K562 (cell line): ENCODE results near the gene LCLAT1. TPM values are rescaled to one million over a fixed set of nuclear protein-coding genes. Genes with fewer than 3 reads are reported as not detected.

ENCODE experiments used
- ATAC-seq: fragments of 200-7000 bp; cut with Tn5 transposase; 3 replicates; pipeline ENCODE4 v1.9.1; 2020; ENCODE audit warnings: moderate library complexity
- BruUV-seq: library from RNA; stranded (reverse); fragments of 400-500 nt; replicated peaks from 2 replicates; lab custom pipeline; 2021; lab: Mats Ljungman, UMichigan
- CTCF ChIA-PET: fragments of 300-600 bp; formaldehyde crosslinking; extraction: SDS; loops from one replicate; lab custom pipeline; 2021; ENCODE audit warnings: low intra/inter-chr PET ratio; lab: Yijun Ruan, JAX
- POLR2A ChIA-PET: fragments of 300-600, 350-650 bp; sonication (Branson Sonifier 250); formaldehyde crosslinking; extraction: SDS; loops from one replicate; lab custom pipeline; 2021; ENCODE audit warnings: antibody characterized with exemption, inconsistent platforms; lab: Yijun Ruan, JAX
- DNase-seq, 4 experiments: peaks; one replicate each; pipeline versions ENCODE4 v3.0.0 to v3.0.0-alpha.2; 2011 to 2018; ENCODE audit warnings: low spot score in 3 of 4, mixed read lengths in 3 of 4; ENCODE audit errors: extremely low read depth in 1 of 4
- FAIRE-seq: peaks from 2 replicates; lab custom pipeline; 2011; peaks lifted over from hg19 to GRCh38; lab: Jason Lieb, UNC
- H2AFZ ChIP-seq: 2 replicates; pipeline ENCODE4 v1.6.0; 2011; ENCODE audit warnings: low read depth, low read length, control low read depth, inconsistent platforms
- H3K27ac ChIP-seq: fragments of 200-600 bp; 3 replicates; pipeline ENCODE4 v1.8.0; 2011; ENCODE audit warnings: low read depth, mild to moderate bottlenecking, control low read depth, inconsistent platforms, low read length, moderate library complexity, mixed read lengths; ENCODE audit errors: extremely low read depth
- H3K27me3 ChIP-seq, 2 experiments: fragments of 300-600 bp in 1 of 2; 2 replicates in 1 of 2; 3 replicates in 1 of 2; pipeline versions ENCODE4 v1.6.0 to v1.8.0; 2011; ENCODE audit warnings: inconsistent platforms in 2 of 2, low read length in 2 of 2, mild to moderate bottlenecking in 1 of 2, mixed read lengths in 1 of 2, moderate library complexity in 1 of 2; ENCODE audit not compliant: control insufficient read depth in 2 of 2, insufficient read depth in 2 of 2
- H3K36me3 ChIP-seq: fragments of 300-600 bp; 3 replicates; pipeline ENCODE4 v1.8.0; 2011; ENCODE audit warnings: mild to moderate bottlenecking, low read length, inconsistent platforms; ENCODE audit not compliant: control insufficient read depth, insufficient read depth
- H3K4me1 ChIP-seq, 2 experiments: fragments of 200-600 bp in 1 of 2; replicated peaks in 1 of 2; 2 replicates in 1 of 2; 3 replicates in 1 of 2; pipeline versions ENCODE4 v1.5.1 to v1.8.0; 2011; ENCODE audit warnings: inconsistent platforms in 2 of 2, low read length in 2 of 2, mild to moderate bottlenecking in 1 of 2, mixed read lengths in 1 of 2, moderate library complexity in 1 of 2; ENCODE audit not compliant: control insufficient read depth in 2 of 2, insufficient read depth in 2 of 2
- H3K4me2 ChIP-seq: 2 replicates; pipeline ENCODE4 v1.6.1; 2011; ENCODE audit warnings: low read length, control low read depth, inconsistent platforms, mixed read lengths; ENCODE audit not compliant: insufficient read depth
- H3K4me3 ChIP-seq: fragments of 200-600 bp; sonication (generic), shearing (Covaris generic); 2 replicates; pipeline ENCODE4 v1.5.1; 2016; ENCODE audit warnings: control low read depth, inconsistent platforms
- H3K79me2 ChIP-seq: fragments of 200-600 bp; 3 replicates; pipeline ENCODE4 v1.8.0; 2011; ENCODE audit warnings: low read length, inconsistent platforms; ENCODE audit not compliant: control insufficient read depth, insufficient read depth
- H3K9ac ChIP-seq, 2 experiments: 2 replicates each; pipeline versions ENCODE4 v1.6.0 to v1.6.1; 2011; ENCODE audit warnings: low read depth in 2 of 2, low read length in 2 of 2, control low read depth in 1 of 2, inconsistent platforms in 1 of 2, mild to moderate bottlenecking in 1 of 2, mixed read lengths in 1 of 2; ENCODE audit not compliant: insufficient read depth in 1 of 2
- H3K9me1 ChIP-seq: one replicate; pipeline ENCODE4 v1.6.0; 2011; ENCODE audit warnings: inconsistent platforms, mild to moderate bottlenecking, low read length, moderate library complexity; ENCODE audit not compliant: control insufficient read depth, insufficient read depth
- H3K9me3 ChIP-seq: replicated peaks from 2 replicates; pipeline ENCODE4 v1.5.1; 2011; ENCODE audit warnings: low read depth, low read length, inconsistent platforms; ENCODE audit not compliant: control insufficient read depth, insufficient read depth
- H4K20me1 ChIP-seq: replicated peaks from 2 replicates; pipeline ENCODE4 v1.6.1; 2011; ENCODE audit warnings: low read length, inconsistent platforms, mixed read lengths; ENCODE audit not compliant: control insufficient read depth, insufficient read depth
- BDP1 ChIP-seq: IDR thresholded peaks from 3 replicates; pipeline ENCODE4 v1.6.1; 2011; ENCODE audit not compliant: insufficient read length, insufficient read depth
- BMI1 ChIP-seq: fragments of 150-350 bp; IDR thresholded peaks from 2 replicates; pipeline ENCODE4 v1.6.1; 2014; ENCODE audit warnings: low read length
- CEBPZ ChIP-seq: fragments of 150-350 bp; IDR thresholded peaks from 2 replicates; pipeline ENCODE4 v1.6.1; 2014; ENCODE audit warnings: low read depth, mild to moderate bottlenecking, low read length, borderline replicate concordance
- DDX20 ChIP-seq: fragments of 450-650 bp; IDR thresholded peaks from 2 replicates; pipeline ENCODE4 v1.6.1; 2016; ENCODE audit warnings: missing genetic modification characterization, low read depth, mild to moderate bottlenecking, missing compliant biosample characterization, moderate library complexity
- ELK1 ChIP-seq: sonication (generic); formaldehyde crosslinking; IDR thresholded peaks from 2 replicates; pipeline ENCODE4 v1.8.1; 2022; ENCODE audit warnings: missing genetic modification reagents
- HDAC6 ChIP-seq: IDR thresholded peaks from 2 replicates; pipeline ENCODE4 v1.6.1; 2012; ENCODE audit warnings: low read depth, mild to moderate bottlenecking, control low read depth, inconsistent platforms, low read length, moderate library complexity
- MBD2 ChIP-seq: sonication (generic); IDR thresholded peaks from 2 replicates; pipeline ENCODE4 v1.6.1; 2016; ENCODE audit warnings: low read depth, borderline replicate concordance
- MED1 ChIP-seq: sonication (generic); formaldehyde crosslinking; IDR thresholded peaks from 2 replicates; pipeline ENCODE4 v1.8.1; 2023; ENCODE audit warnings: missing genetic modification reagents, borderline replicate concordance
- OTX1 ChIP-seq: fragments of 450-650 bp; formaldehyde crosslinking; IDR thresholded peaks from 2 replicates; pipeline ENCODE4 v1.4.0; 2022; ENCODE audit warnings: mild to moderate bottlenecking
- TCF7L2 ChIP-seq: fragments of 150-350 bp; IDR thresholded peaks from 2 replicates; pipeline ENCODE4 v1.6.1; 2016; ENCODE audit warnings: low read depth, mild to moderate bottlenecking, low read length, moderate library complexity
- ZNF175 ChIP-seq: fragments of 200-800 bp; sonication (Bioruptor generic); IDR thresholded peaks from 2 replicates; pipeline ENCODE4 v1.6.1; 2016; ENCODE audit warnings: low read depth, mild to moderate bottlenecking, missing genetic modification characterization, missing compliant biosample characterization
- in situ Hi-C: fragments of 300-500 bp; cut with MboI; formaldehyde crosslinking; loops from 4 replicates; pipeline ENCODE4 v1.15.0; 2018; ENCODE audit warnings: inconsistent platforms, mixed read lengths
- intact Hi-C: fragments of 100-400 bp; cut with micrococcal nuclease; formaldehyde crosslinking; loops from 2 replicates; pipeline ENCODE4 v1.14.2; 2022
- polyA plus RNA-seq, 8 experiments: library from polyadenylated mRNA; depleted of rRNA in 4 of 8; stranded (reverse) in 5 of 8; unstranded in 3 of 8; fragments of >200 nt; fragmentation: Nextera tagmentation in 2 of 8; fragmentation: Illumina TruSeq in 1 of 8; extraction: Ambion mirVana in 2 of 8; extraction: Trizol in 1 of 8; gene quantifications; 2 replicates each; pipeline versions ENCODE4 v1.2.1 to v1.2.3, GENCODE V29; 2011 to 2014; ENCODE audit warnings: inconsistent platforms in 1 of 8, missing spikeins in 1 of 8
- total RNA-seq, 7 experiments: library from RNA; depleted of rRNA in 6 of 7; stranded (reverse); fragments of >200 nt in 6 of 7; fragmentation: Illumina TruSeq in 2 of 7; extraction: Trizol in 2 of 7; gene quantifications; 2 replicates each; pipeline versions ENCODE4 v1.2.1 to v1.2.3, GENCODE V29; 2011 to 2021; ENCODE audit warnings: low replicate concordance in 1 of 7
- TF ChIP-seq, protein P1 (sequence below): fragments of 450-650 bp; IDR thresholded peaks from 2 replicates; pipeline ENCODE4 v1.7.1; 2018; ENCODE audit warnings: mild to moderate bottlenecking, low read depth; ENCODE audit not compliant: partially characterized antibody
- TF ChIP-seq, protein P2 (sequence below): fragments of 450-650 bp; formaldehyde crosslinking; IDR thresholded peaks from 2 replicates; pipeline ENCODE4 v1.4.0; 2020; ENCODE audit warnings: mild to moderate bottlenecking, moderate library complexity

The LCLAT1 gene
- total and polyA plus RNA-seq, 9 of the 15 experiments (the other 6 are each of a cell fraction or from before 2014, with no cell fraction given): 8.9 to 63.3 (median 25.4) TPM

DNA sequence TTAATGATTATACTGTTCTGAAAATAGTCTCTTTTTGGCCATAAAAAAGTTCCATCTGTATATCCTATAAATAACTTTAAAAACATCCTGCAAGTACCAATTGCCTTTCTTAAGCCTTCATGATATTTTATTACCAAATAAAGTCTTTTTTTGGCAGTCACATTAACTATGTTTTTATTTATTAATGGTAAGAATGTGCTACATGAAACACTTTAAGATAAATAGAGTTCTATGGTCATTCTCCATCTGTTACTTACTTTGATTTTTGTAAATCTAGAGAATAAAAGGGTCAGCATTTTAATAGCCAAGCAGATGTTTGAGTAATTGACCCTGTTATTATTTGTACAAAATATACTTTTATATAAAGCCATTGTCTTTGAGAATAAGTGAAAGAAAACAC is 52.6 kb downstream of the LCLAT1 start:
- in situ Hi-C loops: no loop called here
- intact Hi-C loops: no loop called here
- POLR2A ChIA-PET: no interaction called here

More for the DNA sequence above, 52.6 kb downstream of the LCLAT1 start:
- Histone ChIP-seq H3K9ac (no peak overlapping the region), H3K4me2 (no peak overlapping the region), H4K20me1 (no peaks in the 10 kb centered on the region), H3K36me3 (peaks cover 4% of the 10 kb centered on the region; the same call in 1 of the 3 replicates), H2AFZ (no peak overlapping the region), H3K9me1 (no peaks in the 10 kb centered on the region), H3K27ac (no peak overlapping the region), H3K9me3 (peaks cover 9% of the 10 kb centered on the region), H3K4me3 (no peak overlapping the region), H3K4me1 (no peaks in the 10 kb centered on the region), H3K79me2 (peaks cover 34% of the 10 kb centered on the region; the same call in 2 of the 3 replicates), H3K27me3 (no peaks in the 10 kb centered on the region)
- TF ChIP-seq ZNF175 (CRISPR knock-in tag) (no peak), MED1 (CRISPR knock-in tag) (no peak), HDAC6 (no peak), BDP1 (no peak), ELK1 (CRISPR knock-in tag) (no peak), MBD2 (no peak), DDX20 (tag) (no peak), OTX1 (no peak), TCF7L2 (no peak), BMI1 (no peak), CEBPZ (no peak)
- TF ChIP-seq, protein P1, sequence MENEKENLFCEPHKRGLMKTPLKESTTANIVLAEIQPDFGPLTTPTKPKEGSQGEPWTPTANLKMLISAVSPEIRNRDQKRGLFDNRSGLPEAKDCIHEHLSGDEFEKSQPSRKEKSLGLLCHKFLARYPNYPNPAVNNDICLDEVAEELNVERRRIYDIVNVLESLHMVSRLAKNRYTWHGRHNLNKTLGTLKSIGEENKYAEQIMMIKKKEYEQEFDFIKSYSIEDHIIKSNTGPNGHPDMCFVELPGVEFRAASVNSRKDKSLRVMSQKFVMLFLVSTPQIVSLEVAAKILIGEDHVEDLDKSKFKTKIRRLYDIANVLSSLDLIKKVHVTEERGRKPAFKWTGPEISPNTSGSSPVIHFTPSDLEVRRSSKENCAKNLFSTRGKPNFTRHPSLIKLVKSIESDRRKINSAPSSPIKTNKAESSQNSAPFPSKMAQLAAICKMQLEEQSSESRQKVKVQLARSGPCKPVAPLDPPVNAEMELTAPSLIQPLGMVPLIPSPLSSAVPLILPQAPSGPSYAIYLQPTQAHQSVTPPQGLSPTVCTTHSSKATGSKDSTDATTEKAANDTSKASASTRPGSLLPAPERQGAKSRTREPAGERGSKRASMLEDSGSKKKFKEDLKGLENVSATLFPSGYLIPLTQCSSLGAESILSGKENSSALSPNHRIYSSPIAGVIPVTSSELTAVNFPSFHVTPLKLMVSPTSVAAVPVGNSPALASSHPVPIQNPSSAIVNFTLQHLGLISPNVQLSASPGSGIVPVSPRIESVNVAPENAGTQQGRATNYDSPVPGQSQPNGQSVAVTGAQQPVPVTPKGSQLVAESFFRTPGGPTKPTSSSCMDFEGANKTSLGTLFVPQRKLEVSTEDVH: no peak
- TF ChIP-seq, protein P2, sequence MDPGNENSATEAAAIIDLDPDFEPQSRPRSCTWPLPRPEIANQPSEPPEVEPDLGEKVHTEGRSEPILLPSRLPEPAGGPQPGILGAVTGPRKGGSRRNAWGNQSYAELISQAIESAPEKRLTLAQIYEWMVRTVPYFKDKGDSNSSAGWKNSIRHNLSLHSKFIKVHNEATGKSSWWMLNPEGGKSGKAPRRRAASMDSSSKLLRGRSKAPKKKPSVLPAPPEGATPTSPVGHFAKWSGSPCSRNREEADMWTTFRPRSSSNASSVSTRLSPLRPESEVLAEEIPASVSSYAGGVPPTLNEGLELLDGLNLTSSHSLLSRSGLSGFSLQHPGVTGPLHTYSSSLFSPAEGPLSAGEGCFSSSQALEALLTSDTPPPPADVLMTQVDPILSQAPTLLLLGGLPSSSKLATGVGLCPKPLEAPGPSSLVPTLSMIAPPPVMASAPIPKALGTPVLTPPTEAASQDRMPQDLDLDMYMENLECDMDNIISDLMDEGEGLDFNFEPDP (CRISPR knock-in tag): no peak
- DNase-seq (no peak), FAIRE-seq (no peak), ATAC-seq (no peak)
- CTCF ChIA-PET: no interaction called here
- no TSS peak for BruUV-seq
